CD8-positive, alpha-beta memory T cell (primary cell): ENCODE data around the gene SLC35A3. TPM values are rescaled to one million over a fixed set of nuclear protein-coding genes. Genes with fewer than 3 reads are reported as not detected.
A peak's percentile ranks its signal among the peaks of the same experiment; 100 is the strongest.
"Not testable (repeated sequence)": the region's sequence is repeated elsewhere in the genome, so short reads cannot be mapped to it uniquely, and the experiment has no call there.

ENCODE experiments used
- CTCF ChIA-PET: fragments of 350-600 bp; sonication (Branson Sonifier 250); formaldehyde crosslinking; loops from one replicate; lab custom pipeline; 2021; ENCODE audit warnings: antibody characterized with exemption; lab: Charles Lee
- POLR2A ChIA-PET: fragments of 350-600 bp; sonication (Branson Sonifier 250); formaldehyde crosslinking; loops from one replicate; lab custom pipeline; 2021; ENCODE audit warnings: antibody characterized with exemption; lab: Charles Lee
- DNase-seq, 5 donors: peaks; one replicate each; pipeline versions ENCODE4 v3.0.0 to v3.0.0-alpha.2; 2020 to 2022; ENCODE audit warnings: mixed read lengths in 1 of 5
- H3K27ac ChIP-seq: one replicate; pipeline ENCODE4 v1.7.0; 2013; ENCODE audit warnings: low read depth, mild to moderate bottlenecking, low read length, moderate library complexity
- H3K27me3 ChIP-seq: 2 replicates; pipeline ENCODE4 v1.7.0; 2013; ENCODE audit warnings: low read length, mild to moderate bottlenecking; ENCODE audit not compliant: insufficient read depth, poor library complexity, severe bottlenecking
- H3K36me3 ChIP-seq: 2 replicates; pipeline ENCODE4 v1.7.0; 2013; ENCODE audit warnings: mild to moderate bottlenecking, low read length, moderate library complexity; ENCODE audit not compliant: insufficient read depth
- H3K4me1 ChIP-seq: 2 replicates; pipeline ENCODE4 v1.7.0; 2013; ENCODE audit warnings: mild to moderate bottlenecking, low read length, moderate library complexity; ENCODE audit not compliant: insufficient read depth
- H3K4me3 ChIP-seq: 2 replicates; pipeline ENCODE4 v1.7.0; 2013; ENCODE audit warnings: mild to moderate bottlenecking, low read length
- H3K9me3 ChIP-seq: 2 replicates; pipeline ENCODE4 v1.7.0; 2013; ENCODE audit warnings: mild to moderate bottlenecking, low read length
- H3K27ac Mint-ChIP-seq, 8 donors: one replicate each; pipeline ENCODE4 v1.8.0; 2020 to 2021; ENCODE audit warnings: mixed read lengths in 8 of 8, mild to moderate bottlenecking in 6 of 8, inconsistent platforms in 3 of 8, moderate library complexity in 3 of 8
- H3K27me3 Mint-ChIP-seq, 2 donors: one replicate each; pipeline ENCODE4 v1.8.0; 2020 to 2021; ENCODE audit warnings: mixed read lengths in 2 of 2, mild to moderate bottlenecking in 1 of 2, moderate library complexity in 1 of 2
- H3K36me3 Mint-ChIP-seq, 3 donors: one replicate each; pipeline ENCODE4 v1.8.0; 2020 to 2021; ENCODE audit warnings: mixed read lengths in 3 of 3, inconsistent platforms in 1 of 3, mild to moderate bottlenecking in 1 of 3
- H3K4me1 Mint-ChIP-seq, 3 donors: one replicate each; pipeline ENCODE4 v1.8.0; 2020 to 2021; ENCODE audit warnings: mixed read lengths in 3 of 3, inconsistent platforms in 1 of 3, mild to moderate bottlenecking in 1 of 3
- H3K4me3 Mint-ChIP-seq, 7 donors: one replicate each; pipeline ENCODE4 v1.8.0; 2020 to 2021; ENCODE audit warnings: mixed read lengths in 7 of 7, mild to moderate bottlenecking in 6 of 7, moderate library complexity in 4 of 7, inconsistent platforms in 2 of 7
- H3K9me3 Mint-ChIP-seq, 5 donors: one replicate each; pipeline ENCODE4 v1.8.0; 2020 to 2022; ENCODE audit warnings: mixed read lengths in 5 of 5, mild to moderate bottlenecking in 3 of 5, moderate library complexity in 2 of 5, inconsistent platforms in 1 of 5
- polyA plus RNA-seq: library from polyadenylated mRNA; unstranded; fragments of 300-500 nt; fragmentation: Illumina TruSeq; gene quantifications from one replicate; pipeline ENCODE4 v1.2.3, GENCODE V29; 2021
- total RNA-seq, 2 experiments: library from RNA; stranded (reverse); gene quantifications; one replicate each; pipeline ENCODE4 v1.2.3, GENCODE V29; 2021

The SLC35A3 gene
- total and polyA plus RNA-seq, 3 experiments from 2014 or later: 14.1 to 17.0 (median 16.6) TPM

DNA sequence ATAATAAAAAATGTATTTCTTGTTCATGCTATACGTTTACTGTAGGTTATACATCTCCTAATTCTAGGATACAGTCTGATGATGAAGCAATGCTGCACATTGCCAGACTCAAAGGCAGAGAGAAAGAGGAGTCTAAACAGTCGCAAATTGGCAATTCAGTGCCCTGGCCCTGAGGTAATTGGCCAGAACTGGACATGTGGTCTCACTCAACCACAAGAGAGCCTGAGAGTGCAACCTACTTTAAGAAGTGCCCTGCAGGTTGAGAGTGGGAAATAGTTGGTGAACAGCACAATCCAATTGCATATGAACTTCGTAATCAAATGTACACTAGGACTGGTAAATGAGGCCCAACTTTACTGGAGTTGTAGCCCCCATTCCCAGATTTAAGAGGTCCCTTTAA, 5.0 kb upstream of the SLC35A3 start:
- ChIA-PET POLR2A (no interaction called here), CTCF (interaction anchor here (1.7 kb wide), 1 partner anchor 12 kb away, joined by 5 read pairs; no protein-coding TSS in a partner anchor)
- Mint-ChIP-seq H3K27ac (peak overlapping the region in 1 of 8 donors; percentile 14), H3K36me3 (peaks cover 0 to 4% (median 1%) of the 10 kb centered on the region in 3 donors), H3K4me3 (no peak overlapping the region), H3K27me3 (no peaks in the 10 kb centered on the region), H3K4me1 (peaks cover 12 to 16% (median 16%) of the 10 kb centered on the region in 3 donors), H3K9me3 (no peaks in the 10 kb centered on the region)
- Histone ChIP-seq H3K4me1 (peaks cover 11% of the 10 kb centered on the region), H3K36me3 (no peaks in the 10 kb centered on the region), H3K27me3 (no peaks in the 10 kb centered on the region), H3K9me3 (no peaks in the 10 kb centered on the region), H3K4me3 (no peak overlapping the region), H3K27ac (no peak overlapping the region)
- DNase-seq: no peak

DNA sequence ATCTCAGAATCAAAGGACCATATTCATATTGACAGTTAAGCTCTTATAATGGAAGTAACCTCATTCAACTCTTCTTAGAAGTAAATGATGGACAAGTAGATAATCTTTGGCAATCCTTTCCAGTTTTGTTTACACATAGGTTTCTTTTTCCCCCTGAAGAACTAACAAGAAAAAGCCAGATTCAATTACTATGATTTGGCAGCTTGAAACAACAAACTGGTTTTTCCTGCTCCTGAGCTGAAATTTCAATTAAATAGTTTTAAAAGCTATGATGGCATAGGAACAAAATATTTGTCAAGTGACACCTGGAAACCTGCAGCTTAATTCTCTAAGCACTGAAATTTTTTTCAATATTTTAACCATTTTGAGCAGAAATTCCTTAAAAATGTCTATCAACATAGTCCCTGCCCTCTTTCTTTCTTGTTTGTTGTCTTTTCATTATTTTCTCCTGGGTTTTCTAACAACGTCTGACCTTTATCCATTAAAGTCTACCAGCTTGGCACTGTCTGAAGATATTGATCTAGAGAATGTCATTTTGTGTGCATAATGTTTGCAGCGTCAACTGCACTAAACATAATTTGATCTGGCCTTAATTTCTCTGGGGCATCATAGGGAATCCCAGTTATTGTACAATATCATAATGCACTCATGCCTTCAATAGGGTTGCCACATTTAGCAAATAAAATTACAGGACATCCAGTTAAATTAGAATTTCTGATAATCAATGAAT, 4.0 kb upstream of the SLC35A3 start:
- H3K4me3 Mint-ChIP-seq: no peak overlapping the region
- no peak overlapping the region for H3K4me3 ChIP-seq
- no peaks in the 10 kb centered on the region for H3K36me3 ChIP-seq
- H3K27me3 ChIP-seq: no peaks in the 10 kb centered on the region
- DNase-seq: no peak
- H3K9me3 Mint-ChIP-seq: no peaks in the 10 kb centered on the region
- peak overlapping the region in 2 of 8 donors; percentile 6 to 11 for H3K27ac Mint-ChIP-seq
- no peaks in the 10 kb centered on the region for H3K9me3 ChIP-seq
- H3K4me1 Mint-ChIP-seq: peaks cover 20 to 24% (median 24%) of the 10 kb centered on the region in 3 donors
- peaks cover 15% of the 10 kb centered on the region for H3K4me1 ChIP-seq
- no peaks in the 10 kb centered on the region for H3K27me3 Mint-ChIP-seq
- POLR2A ChIA-PET: no interaction called here
- no peak overlapping the region for H3K27ac ChIP-seq
- peaks cover 0 to 5% (median 4%) of the 10 kb centered on the region in 3 donors for H3K36me3 Mint-ChIP-seq
- CTCF ChIA-PET: interaction anchor here (1.7 kb wide), 1 partner anchor 11 kb away, joined by 5 read pairs; no protein-coding TSS in a partner anchor

DNA sequence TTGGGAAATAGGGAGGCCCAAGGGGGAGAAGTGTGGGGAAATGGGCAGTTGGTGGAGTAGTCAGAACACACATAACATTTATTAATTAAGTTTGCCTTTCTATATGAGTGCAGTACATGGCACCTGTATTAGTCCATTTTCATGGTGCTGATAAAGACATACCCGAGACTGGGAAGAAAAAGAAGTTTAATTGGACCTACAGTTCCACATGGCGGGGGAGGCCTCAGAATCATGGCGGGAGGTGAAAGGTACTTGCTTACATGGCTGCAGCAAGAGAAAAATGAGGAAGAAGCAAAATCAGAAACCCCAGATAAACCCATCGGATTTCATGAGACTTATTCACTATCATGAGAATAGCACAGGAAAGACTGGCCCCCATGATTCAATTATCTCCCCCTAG, 1.6 kb upstream of the SLC35A3 start:
- Mint-ChIP-seq H3K9me3 (no peaks in the 10 kb centered on the region), H3K4me3 (peak overlapping the region; percentile 10 to 100 (median 62)), H3K27ac (peak overlapping the region in 4 of 8 donors; percentile 34 to 91 (median 70)), H3K36me3 (peaks cover 0 to 7% (median 4%) of the 10 kb centered on the region in 3 donors), H3K4me1 (peaks cover 36 to 44% (median 37%) of the 10 kb centered on the region in 3 donors), H3K27me3 (peaks cover 0 to 1% of the 10 kb centered on the region in 2 donors)
- Histone ChIP-seq H3K4me3 (no peak overlapping the region), H3K4me1 (peaks cover 18% of the 10 kb centered on the region), H3K9me3 (no peaks in the 10 kb centered on the region), H3K27me3 (no peaks in the 10 kb centered on the region), H3K36me3 (no peaks in the 10 kb centered on the region), H3K27ac (no peak overlapping the region)
- no peak for DNase-seq
- POLR2A ChIA-PET: no interaction called here
- CTCF ChIA-PET: no interaction called here

DNA sequence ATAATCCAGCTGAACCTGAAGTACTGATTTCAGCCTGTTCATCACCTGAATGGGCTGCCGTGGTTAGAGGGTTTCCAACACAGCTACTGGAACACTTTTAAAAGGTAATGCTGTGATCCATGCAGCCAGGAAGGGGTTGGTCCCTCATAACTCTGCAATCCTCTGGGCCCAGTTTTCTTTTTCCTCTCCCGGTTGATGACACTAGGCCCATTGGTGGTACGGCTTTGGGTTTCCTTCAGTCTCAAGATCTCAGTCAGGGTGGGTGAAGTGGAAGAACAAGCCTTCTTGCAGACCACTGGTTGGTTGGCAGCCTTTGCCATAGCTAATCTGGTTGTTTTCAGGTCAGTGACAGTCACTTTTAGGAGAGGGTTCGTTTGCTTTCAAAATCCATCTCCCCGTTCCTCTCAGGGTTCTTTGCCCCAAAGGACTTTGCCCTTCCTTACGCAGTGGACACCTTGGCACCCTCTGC, 502 bp upstream of the SLC35A3 start:
- peaks cover 0 to 1% of the 10 kb centered on the region in 2 donors for H3K27me3 Mint-ChIP-seq
- H3K27ac Mint-ChIP-seq: peak overlapping the region; percentile 65 to 94 (median 89)
- CTCF ChIA-PET: interaction anchor here (1.3 to 1.6 kb wide), 3 partner anchors 69 to 490 kb away, joined by 3 to 6 read pairs (median 4); partner anchors contain the start of gene TRMT13
- no peaks in the 10 kb centered on the region for H3K36me3 ChIP-seq
- H3K4me3 ChIP-seq: peak overlapping the region; percentile 81
- peaks cover 18% of the 10 kb centered on the region for H3K4me1 ChIP-seq
- H3K27me3 ChIP-seq: no peaks in the 10 kb centered on the region
- peak overlapping the region; percentile 72 for H3K27ac ChIP-seq
- POLR2A ChIA-PET: interaction anchor here (1.9 kb wide), 1 partner anchor 69 kb away, joined by 17 read pairs; a partner anchor contains a TSS
- peaks cover 0 to 7% (median 4%) of the 10 kb centered on the region in 3 donors for H3K36me3 Mint-ChIP-seq
- no peaks in the 10 kb centered on the region for H3K9me3 ChIP-seq
- DNase-seq: peak in 1 of 5 donors; percentile 1
- no peaks in the 10 kb centered on the region for H3K9me3 Mint-ChIP-seq
- H3K4me3 Mint-ChIP-seq: peak overlapping the region; percentile 96 to 100 (median 100)
- peaks cover 37 to 47% (median 38%) of the 10 kb centered on the region in 3 donors for H3K4me1 Mint-ChIP-seq

DNA sequence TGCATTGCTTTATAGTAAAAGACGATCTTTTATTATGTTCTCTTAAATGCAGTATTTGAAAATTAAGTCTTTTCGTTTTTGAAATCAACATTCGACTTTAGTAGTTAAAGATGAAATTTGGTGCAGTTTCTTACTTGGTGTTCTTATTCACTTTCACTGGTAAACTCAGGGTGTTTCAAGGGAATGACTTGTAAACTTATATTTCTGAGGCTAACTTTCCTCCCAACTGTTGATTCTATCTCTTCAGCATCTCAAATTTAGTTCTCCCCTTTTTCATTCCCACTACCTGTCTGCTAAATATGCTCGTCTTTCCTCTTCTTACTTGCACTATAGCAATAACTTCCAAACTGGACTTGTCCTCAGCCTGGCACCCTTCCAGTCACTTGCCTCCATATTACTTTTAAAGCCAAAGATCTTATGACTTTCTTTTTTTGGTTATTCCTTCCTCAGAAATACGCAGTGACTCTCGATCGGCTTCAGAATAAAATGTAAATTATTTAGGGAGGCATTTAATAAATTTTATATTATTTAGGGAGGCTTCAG, 988 bp downstream of the SLC35A3 start:
- H3K27me3 ChIP-seq: no peaks in the 10 kb centered on the region
- Mint-ChIP-seq H3K4me3 (peak overlapping the region; percentile 96 to 100 (median 100)), H3K9me3 (no peaks in the 10 kb centered on the region), H3K36me3 (peaks cover 0 to 17% (median 4%) of the 10 kb centered on the region in 3 donors), H3K27ac (peak overlapping the region; percentile 84 to 99 (median 98)), H3K27me3 (peaks cover 0 to 1% of the 10 kb centered on the region in 2 donors), H3K4me1 (peaks cover 42 to 51% (median 43%) of the 10 kb centered on the region in 3 donors)
- CTCF ChIA-PET: interaction anchor here (1.1 to 1.6 kb wide), 4 partner anchors 43 to 488 kb away, joined by 3 to 6 read pairs (median 4); partner anchors contain the start of gene TRMT13
- H3K9me3 ChIP-seq: no peaks in the 10 kb centered on the region
- H3K36me3 ChIP-seq: peaks cover 5% of the 10 kb centered on the region
- DNase-seq: no peak
- H3K4me3 ChIP-seq: peak overlapping the region; percentile 81
- H3K27ac ChIP-seq: peak overlapping the region; percentile 72
- POLR2A ChIA-PET: interaction anchor here (1.9 kb wide), 1 partner anchor 67 kb away, joined by 17 read pairs; a partner anchor contains a TSS
- H3K4me1 ChIP-seq: peaks cover 18% of the 10 kb centered on the region

DNA sequence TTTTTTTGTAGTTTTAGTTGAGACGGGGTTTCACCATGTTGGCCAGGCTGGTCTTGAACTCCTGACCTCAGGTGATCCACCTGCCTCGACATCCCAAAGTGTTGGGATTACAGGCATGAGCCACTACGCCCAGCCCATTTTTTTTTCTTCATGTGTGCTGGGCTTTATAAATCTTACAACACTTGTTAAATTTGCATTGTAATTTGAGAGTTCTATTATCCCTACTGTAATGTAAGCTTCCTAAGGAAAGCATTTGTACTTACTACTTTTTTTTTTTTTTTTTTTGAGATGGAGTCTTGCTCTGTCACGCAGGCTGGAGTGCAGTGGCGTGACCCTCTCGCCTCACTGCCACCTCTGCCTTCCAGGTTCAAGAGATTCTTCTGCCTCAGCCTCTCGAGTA, 2.3 kb downstream of the SLC35A3 start:
- peaks cover 18% of the 10 kb centered on the region for H3K4me1 ChIP-seq
- H3K9me3 Mint-ChIP-seq, POLR2A ChIA-PET, H3K4me3 ChIP-seq, DNase-seq, H3K27me3 ChIP-seq, CTCF ChIA-PET, H3K27me3 Mint-ChIP-seq, H3K9me3 ChIP-seq, H3K27ac ChIP-seq: not testable (repeated sequence)
- peaks cover 0 to 23% (median 4%) of the 10 kb centered on the region in 3 donors for H3K36me3 Mint-ChIP-seq
- peaks cover 12% of the 10 kb centered on the region for H3K36me3 ChIP-seq
- H3K27ac Mint-ChIP-seq: peak overlapping the region in 1 of 8 donors; percentile 84
- H3K4me3 Mint-ChIP-seq: peak overlapping the region in 5 of 7 donors; percentile 44 to 82 (median 62)
- peaks cover 42 to 58% (median 50%) of the 10 kb centered on the region in 3 donors for H3K4me1 Mint-ChIP-seq

DNA sequence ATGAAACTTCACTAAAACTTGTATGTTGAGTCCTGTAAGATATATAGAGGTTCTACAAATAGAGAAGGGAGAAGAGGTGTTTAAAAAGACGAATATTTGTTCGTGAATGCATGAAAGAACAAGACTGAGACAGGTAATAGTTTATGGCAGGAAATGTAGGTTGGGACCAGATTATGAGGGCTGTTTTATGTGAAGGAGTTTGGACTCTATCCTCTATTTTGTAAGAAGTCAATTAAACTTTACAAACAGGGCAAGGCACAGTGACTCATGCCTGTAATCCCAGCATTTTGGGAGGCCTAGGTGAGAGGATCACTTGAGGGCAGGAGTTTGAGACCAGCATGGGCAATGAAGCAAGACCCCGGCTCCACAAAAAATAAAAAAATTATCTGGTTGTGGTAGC, 5.7 kb downstream of the SLC35A3 start:
- H3K36me3 Mint-ChIP-seq: peaks cover 0 to 25% (median 0%) of the 10 kb centered on the region in 3 donors
- peaks cover 5% of the 10 kb centered on the region for H3K4me1 ChIP-seq
- no peaks in the 10 kb centered on the region for H3K9me3 ChIP-seq
- H3K27ac ChIP-seq: no peak overlapping the region
- no peak for DNase-seq
- peaks cover 0 to 1% of the 10 kb centered on the region in 2 donors for H3K27me3 Mint-ChIP-seq
- H3K4me3 ChIP-seq: no peak overlapping the region
- ChIA-PET CTCF (no interaction called here), POLR2A (no interaction called here)
- H3K9me3 Mint-ChIP-seq: no peaks in the 10 kb centered on the region
- H3K27ac Mint-ChIP-seq: peak overlapping the region in 1 of 8 donors; percentile 7
- H3K36me3 ChIP-seq: peaks cover 12% of the 10 kb centered on the region
- H3K4me3 Mint-ChIP-seq: no peak overlapping the region
- no peaks in the 10 kb centered on the region for H3K27me3 ChIP-seq
- H3K4me1 Mint-ChIP-seq: peaks cover 35 to 55% (median 37%) of the 10 kb centered on the region in 3 donors
